ENCODE results near the gene C1orf198. TPM values are rescaled to one million over a fixed set of nuclear protein-coding genes. Genes with fewer than 3 reads are reported as not detected.

C1orf198 gene
- total RNA-seq, 2 donors from 2014 or later: 3.7 to 20.6 TPM

Other genes starting within 250 kb of the C1orf198 start
- 10 to 100 TPM; 20.6 to 22.7 TPM for gene COG2, start 226.0 kb downstream of the C1orf198 start, total RNA-seq
- not detected for gene AGT, start 154.4 kb downstream of the C1orf198 start, total RNA-seq
- gene CAPN9, start 121.1 kb downstream of the C1orf198 start, total RNA-seq: not detected
- 10 to 100 TPM; 27.4 to 34.7 TPM for gene TTC13, start 110.3 kb upstream of the C1orf198 start, total RNA-seq
- gene ARV1, start 110.6 kb upstream of the C1orf198 start, total RNA-seq: 1 to 10 TPM; 5.7 to 6.7 TPM
- gene FAM89A, start 171.7 kb upstream of the C1orf198 start, total RNA-seq: 1 to 10 TPM; 1.3 to 1.8 TPM

Measured in T-helper 17 cell (primary cell).